HEK293 (cell line): ENCODE data around the gene SPC24.
A peak's percentile ranks its signal among the peaks of the same experiment; 100 is the strongest.

Experiments
- CTCF ChIA-PET: fragments of 350-600 bp; formaldehyde crosslinking; extraction: SDS; loops from one replicate; lab custom pipeline; 2021; ENCODE audit warnings: antibody characterized with exemption; lab: Yijun Ruan, JAX
- POLR2A ChIA-PET: fragments of 300-600 bp; formaldehyde crosslinking; extraction: SDS; loops from one replicate; lab custom pipeline; 2020; ENCODE audit warnings: antibody characterized with exemption, inconsistent platforms; lab: Yijun Ruan, JAX
- H3K27ac ChIP-seq: fragments of 200-500 bp; sonication (Bioruptor generic); 2 replicates; pipeline ENCODE4 v1.5.1; 2014; ENCODE audit warnings: low read depth, low read length, control low read depth, inconsistent platforms; ENCODE audit errors: extremely low read depth
- H3K36me3 ChIP-seq, 2 experiments: fragments of 200-500 bp in 1 of 2; sonication (Bioruptor generic) in 1 of 2; 1 replicate in 1 of 2; 2 replicates in 1 of 2; pipeline ENCODE4 v1.5.1; 2014 to 2017; ENCODE audit warnings: inconsistent platforms in 2 of 2, low read length in 2 of 2; ENCODE audit not compliant: control insufficient read depth in 2 of 2, insufficient read depth in 1 of 2
- H3K4me1 ChIP-seq: fragments of 200-500 bp; sonication (Bioruptor generic); 2 replicates; pipeline ENCODE4 v1.5.1; 2014; ENCODE audit warnings: mild to moderate bottlenecking, low read length, inconsistent platforms; ENCODE audit not compliant: control insufficient read depth, insufficient read depth
- H3K4me3 ChIP-seq: 2 replicates; pipeline ENCODE4 v1.5.1; 2011; ENCODE audit warnings: low read depth, mild to moderate bottlenecking, control low read depth, low read length, moderate library complexity
- H3K9me3 ChIP-seq: fragments of 200-500 bp; sonication (Bioruptor generic); 2 replicates; pipeline ENCODE4 v1.5.1; 2014; ENCODE audit warnings: low read depth, low read length, inconsistent platforms; ENCODE audit not compliant: control insufficient read depth, insufficient read depth
- CTCF ChIP-seq: fragments of 450-650 bp; formaldehyde crosslinking; IDR thresholded peaks from 2 replicates; pipeline ENCODE4 v1.5.1; 2016; ENCODE audit warnings: missing biosample characterization, missing genetic modification characterization
- FEZF1 ChIP-seq: fragments of 450-650 bp; formaldehyde crosslinking; IDR thresholded peaks from 2 replicates; pipeline ENCODE4 v1.5.1; 2016; ENCODE audit warnings: missing biosample characterization, missing genetic modification characterization
- GLIS2 ChIP-seq: fragments of 450-650 bp; formaldehyde crosslinking; IDR thresholded peaks from 2 replicates; pipeline ENCODE4 v1.5.1; 2016; ENCODE audit warnings: missing biosample characterization, missing genetic modification characterization
- KLF16 ChIP-seq: fragments of 450-650 bp; formaldehyde crosslinking; IDR thresholded peaks from 2 replicates; pipeline ENCODE4 v1.5.1; 2017; ENCODE audit warnings: missing biosample characterization, missing genetic modification characterization
- KLF8 ChIP-seq: fragments of 450-650 bp; formaldehyde crosslinking; IDR thresholded peaks from 2 replicates; pipeline ENCODE4 v1.5.1; 2016; ENCODE audit warnings: missing biosample characterization, missing genetic modification characterization
- OSR2 ChIP-seq: fragments of 450-650 bp; formaldehyde crosslinking; IDR thresholded peaks from 2 replicates; pipeline ENCODE4 v1.5.1; 2016; ENCODE audit warnings: missing biosample characterization, missing genetic modification characterization
- ZBTB21 ChIP-seq: fragments of 450-650 bp; formaldehyde crosslinking; IDR thresholded peaks from 2 replicates; pipeline ENCODE4 v1.5.1; 2017; ENCODE audit warnings: missing biosample characterization, missing genetic modification characterization
- ZBTB26 ChIP-seq: fragments of 450-650 bp; formaldehyde crosslinking; optimal IDR thresholded peaks from 2 replicates; pipeline ENCODE3; 2016; ENCODE audit warnings: missing biosample characterization, mild to moderate bottlenecking, missing genetic modification characterization
- ZBTB6 ChIP-seq: fragments of 450-650 bp; formaldehyde crosslinking; IDR thresholded peaks from 2 replicates; pipeline ENCODE4 v1.5.1; 2017; ENCODE audit warnings: missing biosample characterization, missing genetic modification characterization
- ZEB2 ChIP-seq: fragments of 450-650 bp; formaldehyde crosslinking; IDR thresholded peaks from 2 replicates; pipeline ENCODE4 v1.5.1; 2016; ENCODE audit warnings: missing biosample characterization, missing genetic modification characterization
- ZNF157 ChIP-seq: fragments of 450-650 bp; formaldehyde crosslinking; IDR thresholded peaks from 2 replicates; pipeline ENCODE4 v1.5.1; 2016; ENCODE audit warnings: missing biosample characterization, missing genetic modification characterization
- ZNF211 ChIP-seq: fragments of 450-650 bp; formaldehyde crosslinking; IDR thresholded peaks from 2 replicates; pipeline ENCODE4 v1.5.1; 2016; ENCODE audit warnings: low read depth, missing biosample characterization, missing genetic modification characterization
- ZNF274 ChIP-seq, 2 experiments: fragments of 200-500 bp in 1 of 2; fragments of 450-650 bp in 1 of 2; sonication (Bioruptor generic) in 1 of 2; formaldehyde crosslinking in 1 of 2; IDR thresholded peaks; 2 replicates each; pipeline versions ENCODE4 v1.5.1 to v1.6.1; 2014 to 2016; ENCODE audit warnings: borderline replicate concordance in 1 of 2, inconsistent platforms in 1 of 2, low read length in 1 of 2, missing biosample characterization in 1 of 2, missing genetic modification characterization in 1 of 2
- ZNF398 ChIP-seq: fragments of 450-650 bp; formaldehyde crosslinking; IDR thresholded peaks from 2 replicates; pipeline ENCODE4 v1.5.1; 2017; ENCODE audit warnings: missing biosample characterization, missing genetic modification characterization
- ZNF404 ChIP-seq: fragments of 450-650 bp; formaldehyde crosslinking; IDR thresholded peaks from 2 replicates; pipeline ENCODE4 v1.5.1; 2017; ENCODE audit warnings: missing biosample characterization, missing genetic modification characterization
- ZNF473 ChIP-seq: fragments of 450-650 bp; formaldehyde crosslinking; IDR thresholded peaks from 2 replicates; pipeline ENCODE4 v1.5.1; 2017; ENCODE audit warnings: missing biosample characterization, missing genetic modification characterization
- ZNF521 ChIP-seq: fragments of 450-650 bp; formaldehyde crosslinking; IDR thresholded peaks from 2 replicates; pipeline ENCODE4 v1.5.1; 2017; ENCODE audit warnings: missing biosample characterization, mild to moderate bottlenecking, missing genetic modification characterization
- ZNF544 ChIP-seq: fragments of 450-650 bp; formaldehyde crosslinking; IDR thresholded peaks from 2 replicates; pipeline ENCODE4 v1.5.0; 2017; ENCODE audit warnings: missing biosample characterization, missing genetic modification characterization
- ZNF621 ChIP-seq: fragments of 450-650 bp; formaldehyde crosslinking; IDR thresholded peaks from 2 replicates; pipeline ENCODE4 v1.5.1; 2017; ENCODE audit warnings: missing biosample characterization, missing genetic modification characterization
- ZNF660 ChIP-seq: fragments of 450-650 bp; IDR thresholded peaks from 2 replicates; pipeline ENCODE4 v1.5.1; 2018; ENCODE audit warnings: missing biosample characterization, mild to moderate bottlenecking, missing genetic modification characterization
- ZSCAN30 ChIP-seq: fragments of 450-650 bp; IDR thresholded peaks from 2 replicates; pipeline ENCODE4 v1.5.1; 2018; ENCODE audit warnings: missing biosample characterization, mild to moderate bottlenecking, missing genetic modification characterization, moderate library complexity
- ZSCAN5A ChIP-seq: fragments of 450-650 bp; formaldehyde crosslinking; IDR thresholded peaks from 2 replicates; pipeline ENCODE4 v1.5.1; 2016; ENCODE audit warnings: missing biosample characterization, missing genetic modification characterization
- TF ChIP-seq, protein P1 (sequence below): fragments of 450-650 bp; formaldehyde crosslinking; IDR thresholded peaks from 2 replicates; pipeline ENCODE4 v1.5.1; 2016; ENCODE audit warnings: missing biosample characterization, missing genetic modification characterization
- TF ChIP-seq, protein P2 (sequence below): fragments of 450-650 bp; formaldehyde crosslinking; IDR thresholded peaks from 2 replicates; pipeline ENCODE4; 2016; ENCODE audit warnings: missing biosample characterization, missing genetic modification characterization

Gene SPC24

DNA sequence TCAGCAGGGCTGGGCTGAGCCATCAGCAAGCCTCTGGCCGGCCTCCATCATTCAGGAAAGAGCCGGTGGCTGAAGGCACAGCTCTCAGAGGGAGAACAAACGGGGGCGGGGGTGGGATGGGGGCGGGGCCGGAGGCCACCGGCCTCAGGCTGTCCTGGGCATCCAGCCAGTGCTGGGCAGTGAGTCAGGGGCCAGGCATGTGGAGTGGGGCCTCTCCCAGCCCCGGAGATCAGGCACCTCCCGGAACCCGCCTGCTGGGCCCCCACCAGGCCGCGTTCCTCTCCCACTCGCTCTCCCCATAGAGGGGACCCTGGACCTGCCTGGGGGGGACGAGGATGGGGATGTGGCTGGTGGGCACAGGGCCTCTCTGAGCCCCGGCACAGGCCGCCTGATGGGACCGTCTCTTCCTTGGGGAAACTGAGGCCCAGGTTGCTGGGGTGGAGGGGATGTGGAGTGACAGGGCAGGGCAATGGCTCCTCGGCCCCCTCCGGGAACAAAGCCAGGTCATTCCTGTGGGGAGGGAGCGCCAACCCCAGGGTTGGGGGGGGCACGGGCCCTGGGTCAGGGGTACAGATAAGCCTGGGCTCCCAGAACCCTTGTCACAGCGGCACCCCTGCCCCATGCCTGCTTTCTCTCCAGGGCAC is 12.9 kb downstream of the SPC24 start (continued):
- TF ChIP-seq ZNF404, result no peak
- TF ChIP-seq ZBTB21 (tag by site-specific recombination), result 0 out of 2 replicates have a peak, but pooled peaks have one; percentile 20
- TF ChIP-seq, protein P1, sequence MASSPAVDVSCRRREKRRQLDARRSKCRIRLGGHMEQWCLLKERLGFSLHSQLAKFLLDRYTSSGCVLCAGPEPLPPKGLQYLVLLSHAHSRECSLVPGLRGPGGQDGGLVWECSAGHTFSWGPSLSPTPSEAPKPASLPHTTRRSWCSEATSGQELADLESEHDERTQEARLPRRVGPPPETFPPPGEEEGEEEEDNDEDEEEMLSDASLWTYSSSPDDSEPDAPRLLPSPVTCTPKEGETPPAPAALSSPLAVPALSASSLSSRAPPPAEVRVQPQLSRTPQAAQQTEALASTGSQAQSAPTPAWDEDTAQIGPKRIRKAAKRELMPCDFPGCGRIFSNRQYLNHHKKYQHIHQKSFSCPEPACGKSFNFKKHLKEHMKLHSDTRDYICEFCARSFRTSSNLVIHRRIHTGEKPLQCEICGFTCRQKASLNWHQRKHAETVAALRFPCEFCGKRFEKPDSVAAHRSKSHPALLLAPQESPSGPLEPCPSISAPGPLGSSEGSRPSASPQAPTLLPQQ (tag by site-specific recombination), result peak; percentile 95
- TF ChIP-seq OSR2 (tag by site-specific recombination), result 0 out of 2 replicates have a peak, but pooled peaks have one; percentile 3
- TF ChIP-seq GLIS2, result peak; percentile 96
- no peak for TF ChIP-seq ZNF621 (tag by site-specific recombination)
- TF ChIP-seq KLF8 (tag by site-specific recombination), result peak; percentile 20; the same call in 1 of the 2 replicates
- TF ChIP-seq, protein P2, sequence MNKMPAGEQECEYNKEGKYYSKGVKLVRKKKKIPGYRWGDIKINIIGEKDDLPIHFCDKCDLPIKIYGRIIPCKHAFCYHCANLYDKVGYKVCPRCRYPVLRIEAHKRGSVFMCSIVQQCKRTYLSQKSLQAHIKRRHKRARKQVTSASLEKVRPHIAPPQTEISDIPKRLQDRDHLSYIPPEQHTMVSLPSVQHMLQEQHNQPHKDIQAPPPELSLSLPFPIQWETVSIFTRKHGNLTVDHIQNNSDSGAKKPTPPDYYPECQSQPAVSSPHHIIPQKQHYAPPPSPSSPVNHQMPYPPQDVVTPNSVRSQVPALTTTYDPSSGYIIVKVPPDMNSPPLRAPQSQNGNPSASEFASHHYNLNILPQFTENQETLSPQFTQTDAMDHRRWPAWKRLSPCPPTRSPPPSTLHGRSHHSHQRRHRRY (tag by site-specific recombination), result 0 out of 2 replicates have a peak, but pooled peaks have one; percentile 17
- TF ChIP-seq ZBTB26 (tag by site-specific recombination), result peak; percentile 24
- 0 out of 2 replicates have a peak, but pooled peaks have one; percentile 51 for TF ChIP-seq KLF16 (tag by site-specific recombination)
- TF ChIP-seq ZNF398 (tag by site-specific recombination), result peak; percentile 96
- TF ChIP-seq ZNF211 (tag by site-specific recombination), result no peak
- peak; percentile 82 for TF ChIP-seq ZBTB6 (tag by site-specific recombination)
- TF ChIP-seq ZNF157 (tag by site-specific recombination), result no peak
- TF ChIP-seq ZEB2 (tag by site-specific recombination), result peak; percentile 41; the same call in 1 of the 2 replicates

- H3K27ac ChIP-seq, result no peak overlapping the region
- TF ChIP-seq ZNF274 (IDR thresholded peaks at IDR 0.05; ENCODE audit: low read length) (no peak), ZNF274 (tag by site-specific recombination; IDR thresholded peaks at IDR 0.05; ENCODE audit: borderline replicate concordance) (no peak), ZNF544 (tag by site-specific recombination) (no peak), ZNF660 (tag by site-specific recombination) (no peak), ZNF521 (no peak), FEZF1 (tag by site-specific recombination) (no peak), ZSCAN30 (tag by site-specific recombination) (no peak), ZNF473 (no peak), ZSCAN5A (tag by site-specific recombination) (no peak), CTCF (tag by site-specific recombination) (0 out of 2 replicates have a peak, but pooled peaks have one; percentile 26)
These were observed 13.6 kb downstream of the SPC24 start for GRCh38 chr19:11141937-11142527.

More at GRCh38 chr19:11141937-11142527, 13.6 kb downstream of the SPC24 start:
- POLR2A ChIA-PET, result interaction anchor here (0.6 to 4.0 kb wide), 6 partner anchors 12 to 61 kb away, joined by 3 to 37 read pairs (median 6); partner anchors contain the start of genes KANK2 and SPC24
- H3K4me3 ChIP-seq, result no peak overlapping the region; the same call in 1 of the 2 replicates
- H3K9me3 ChIP-seq, result no peaks in the 10 kb centered on the region
- CTCF ChIA-PET, result interaction anchor here (0.7 kb wide), 1 partner anchor 41 kb away, joined by 3 read pairs; no protein-coding TSS in a partner anchor
- H3K4me1 ChIP-seq, result peaks cover 26% of the 10 kb centered on the region
- peaks cover 4 to 19% of the 10 kb centered on the region in 2 experiments; a peak in 2 of 3 replicates for H3K36me3 ChIP-seq
